HG03066 (cell line): ENCODE data around the gene STX11.

Source experiments
- ATAC-seq: cut with Tn5 transposase; IDR thresholded peaks from one replicate; pipeline ENCODE4 v1.9.1; 2021; ENCODE audit warnings: low read depth; ENCODE audit not compliant: unreplicated experiment

The STX11 gene

GRCh38 chr6:144140867-144141266 lies 9.4 kb upstream of the STX11 start:
- ATAC-seq = peak; percentile 85

GRCh38 chr6:144141470-144141869 lies 8.8 kb upstream of the STX11 start:
- no peak for ATAC-seq

- no peak for ATAC-seq
Observed at GRCh38 chr6:144143106-144143505, 7.2 kb upstream of the STX11 start.

- no peak for ATAC-seq
Observed at GRCh38 chr6:144143878-144144277, 6.4 kb upstream of the STX11 start.

GRCh38 chr6:144144996-144145395 lies 5.3 kb upstream of the STX11 start:
- no peak for ATAC-seq

- ATAC-seq = no peak
Observed at GRCh38 chr6:144145541-144145940, 4.8 kb upstream of the STX11 start.

GRCh38 chr6:144148886-144149285 lies 1.4 kb upstream of the STX11 start:
- ATAC-seq = no peak

GRCh38 chr6:144149558-144149893 lies 791 bp upstream of the STX11 start:
- no peak for ATAC-seq

GRCh38 chr6:144150710-144151657 lies 667 bp downstream of the STX11 start:
- ATAC-seq = peak; percentile 61

GRCh38 chr6:144152334-144152900 lies 2.1 kb downstream of the STX11 start:
- ATAC-seq = no peak

GRCh38 chr6:144153260-144153659 lies 2.9 kb downstream of the STX11 start:
- no peak for ATAC-seq

GRCh38 chr6:144153971-144154370 lies 3.7 kb downstream of the STX11 start:
- ATAC-seq = no peak

- peak; percentile 47 for ATAC-seq
Observed at GRCh38 chr6:144155529-144155928, 5.2 kb downstream of the STX11 start.

- ATAC-seq = no peak
Observed at GRCh38 chr6:144156338-144156737, 6.0 kb downstream of the STX11 start.

- ATAC-seq = no peak
Observed at GRCh38 chr6:144156991-144157390, 6.7 kb downstream of the STX11 start.

GRCh38 chr6:144158133-144158532 lies 7.8 kb downstream of the STX11 start:
- no peak for ATAC-seq

GRCh38 chr6:144159223-144159622 lies 8.9 kb downstream of the STX11 start:
- no peak for ATAC-seq

- ATAC-seq = no peak
Observed at GRCh38 chr6:144159742-144160141, 9.4 kb downstream of the STX11 start.

- no peak for ATAC-seq
Observed at GRCh38 chr6:144160431-144161005, 10.2 kb downstream of the STX11 start.

- ATAC-seq = no peak
Observed at GRCh38 chr6:144161975-144162374, 11.7 kb downstream of the STX11 start.

- ATAC-seq = peak; percentile 78
Observed at GRCh38 chr6:144162977-144163376, 12.7 kb downstream of the STX11 start.

- ATAC-seq = no peak
Observed at GRCh38 chr6:144165784-144166183, 15.5 kb downstream of the STX11 start.
